HG02763 (cell line): ENCODE measurements around the gene GHDC.

ENCODE experiments used
- ATAC-seq: cut with Tn5 transposase; IDR thresholded peaks from one replicate; pipeline ENCODE4 v1.9.1; 2021; ENCODE audit warnings: mild to moderate bottlenecking, moderate library complexity; ENCODE audit not compliant: unreplicated experiment

Gene GHDC

GRCh38 chr17:42183741-42184711 lies 10.3 kb downstream of the GHDC start:
- ATAC-seq = peak; percentile 67

- ATAC-seq = no peak
Observed at GRCh38 chr17:42182927-42183734, 11.2 kb downstream of the GHDC start.

- no peak for ATAC-seq
Observed at GRCh38 chr17:42181851-42182207, 12.5 kb downstream of the GHDC start.

GRCh38 chr17:42180922-42181850 lies 13.1 kb downstream of the GHDC start, which contains the start of gene KCNH4:
TSS of gene KCNH4 (minus strand) at chr17:42181142. CDS start at chr17:42180945, 197 bp downstream.
- ATAC-seq = peak; percentile 33

GRCh38 chr17:42180411-42180921 lies 13.8 kb downstream of the GHDC start:
- no peak for ATAC-seq

GRCh38 chr17:42179911-42180410 lies 14.3 kb downstream of the GHDC start:
- ATAC-seq = no peak

- no peak for ATAC-seq
Observed at GRCh38 chr17:42179335-42179734, 15.0 kb downstream of the GHDC start.

- no peak for ATAC-seq
Observed at GRCh38 chr17:42178817-42179216, 15.5 kb downstream of the GHDC start.

- ATAC-seq = no peak
Observed at GRCh38 chr17:42177684-42178083, 16.6 kb downstream of the GHDC start.

- no peak for ATAC-seq
Observed at GRCh38 chr17:42174126-42174783, 20.0 kb downstream of the GHDC start.

- ATAC-seq = no peak
Observed at GRCh38 chr17:42171831-42172230, 22.5 kb downstream of the GHDC start.

- no peak for ATAC-seq
Observed at GRCh38 chr17:42169351-42169750, 24.9 kb downstream of the GHDC start.

GRCh38 chr17:42167807-42168206 lies 26.5 kb downstream of the GHDC start:
- ATAC-seq = no peak

GRCh38 chr17:42166196-42166763 lies 28.0 kb downstream of the GHDC start:
- ATAC-seq = no peak

- ATAC-seq = no peak
Observed at GRCh38 chr17:42165751-42166150, 28.5 kb downstream of the GHDC start.

- ATAC-seq = no peak
Observed at GRCh38 chr17:42163696-42164407, 30.4 kb downstream of the GHDC start.

- ATAC-seq = no peak
Observed at GRCh38 chr17:42163113-42163512, 31.2 kb downstream of the GHDC start.

- ATAC-seq = no peak
Observed at GRCh38 chr17:42160531-42160910, 33.8 kb downstream of the GHDC start.
